PC-9 (cell line): ENCODE data around the gene ASIC3. TPM values are rescaled to one million over a fixed set of nuclear protein-coding genes. Genes with fewer than 3 reads are reported as not detected.
A peak's percentile ranks its signal among the peaks of the same experiment; 100 is the strongest.

Experiments used
- BruUV-seq: library from RNA; stranded (reverse); fragments of 400-500 nt; replicated peaks from 2 replicates; lab custom pipeline; 2021; lab: Mats Ljungman, UMichigan
- CTCF ChIA-PET: fragments of 300-600 bp; sonication (Branson Sonifier 250); formaldehyde crosslinking; loops from one replicate; lab custom pipeline; 2022; ENCODE audit warnings: antibody characterized with exemption; lab: Charles Lee
- POLR2A ChIA-PET: fragments of 300-600 bp; sonication (Branson Sonifier 250); formaldehyde crosslinking; loops from one replicate; lab custom pipeline; 2022; ENCODE audit warnings: antibody characterized with exemption; ENCODE audit not compliant: unreplicated experiment; lab: Charles Lee
- DNase-seq, 2 experiments: peaks; one replicate each; pipeline versions ENCODE4 v3.0.0 to v3.0.0-alpha.2; 2015 to 2022; ENCODE audit warnings: mixed read lengths in 1 of 2
- H2AFZ ChIP-seq: fragments of 200-600 bp; sonication (generic); 2 replicates; pipeline ENCODE4 v1.8.1; 2017; ENCODE audit warnings: antibody characterized with exemption
- H3F3A ChIP-seq: fragments of 200-600 bp; sonication (generic); 2 replicates; pipeline ENCODE4 v1.8.1; 2017; ENCODE audit warnings: antibody characterized with exemption, mild to moderate bottlenecking, low read depth; ENCODE audit not compliant: insufficient read depth
- H3K27ac ChIP-seq: fragments of 200-600 bp; sonication (generic); 2 replicates; pipeline ENCODE4 v1.6.1; 2016; ENCODE audit warnings: mixed run types
- H3K27me3 ChIP-seq: fragments of 200-600 bp; sonication (generic); 2 replicates; pipeline ENCODE4 v1.6.1; 2016; ENCODE audit warnings: low read depth, mixed run types; ENCODE audit not compliant: insufficient read depth
- H3K36me3 ChIP-seq: fragments of 200-600 bp; sonication (generic); 2 replicates; pipeline ENCODE4 v1.6.1; 2016; ENCODE audit warnings: low read depth, mixed run types
- H3K4me1 ChIP-seq: fragments of 200-600 bp; sonication (generic); replicated peaks from 2 replicates; pipeline ENCODE4 v1.6.1; 2016; ENCODE audit warnings: mixed run types; ENCODE audit not compliant: insufficient read depth
- H3K4me2 ChIP-seq: fragments of 200-600 bp; sonication (generic); 2 replicates; pipeline ENCODE4 v1.6.1; 2017; ENCODE audit warnings: mixed run types
- H3K4me3 ChIP-seq: fragments of 200-600 bp; sonication (generic); 2 replicates; pipeline ENCODE4 v1.6.1; 2016; ENCODE audit warnings: mixed run types
- H3K79me2 ChIP-seq: fragments of 200-600 bp; sonication (generic); 2 replicates; pipeline ENCODE4 v1.6.1; 2017; ENCODE audit warnings: low read depth, mixed run types
- H3K9me2 ChIP-seq: fragments of 200-600 bp; sonication (generic); 2 replicates; pipeline ENCODE4 v1.8.1; 2017; ENCODE audit warnings: mild to moderate bottlenecking; ENCODE audit not compliant: insufficient read depth
- H3K9me3 ChIP-seq: fragments of 200-600 bp; sonication (generic); 2 replicates; pipeline ENCODE4 v1.8.1; 2016; ENCODE audit warnings: low read depth; ENCODE audit not compliant: insufficient read depth
- H4K20me1 ChIP-seq: fragments of 200-600 bp; sonication (generic); 2 replicates; pipeline ENCODE4 v1.8.1; 2017; ENCODE audit not compliant: insufficient read depth
- EZH2 ChIP-seq: fragments of 200-600 bp; sonication (generic); IDR thresholded peaks from 2 replicates; pipeline ENCODE4 v1.8.0; 2017; ENCODE audit warnings: antibody characterized with exemption, low read depth
- intact Hi-C: fragments of 100-400 bp; cut with micrococcal nuclease; formaldehyde crosslinking; loops from one replicate; pipeline ENCODE4 v1.10.0; 2022; ENCODE audit not compliant: unreplicated experiment
- total RNA-seq: library from RNA; stranded (reverse); gene quantifications from 2 replicates; pipeline ENCODE4 v1.2.3, GENCODE V29; 2021
- TF ChIP-seq, protein P1 (sequence below): fragments of 200-600 bp; sonication (generic); conservative IDR thresholded peaks from 2 replicates; pipeline ENCODE4 v1.6.1; 2017; ENCODE audit warnings: mixed run types, antibody characterized with exemption, mild to moderate bottlenecking, moderate library complexity

The ASIC3 gene
- total RNA-seq, 1 experiment from 2014 or later = 10.5 TPM

DNA sequence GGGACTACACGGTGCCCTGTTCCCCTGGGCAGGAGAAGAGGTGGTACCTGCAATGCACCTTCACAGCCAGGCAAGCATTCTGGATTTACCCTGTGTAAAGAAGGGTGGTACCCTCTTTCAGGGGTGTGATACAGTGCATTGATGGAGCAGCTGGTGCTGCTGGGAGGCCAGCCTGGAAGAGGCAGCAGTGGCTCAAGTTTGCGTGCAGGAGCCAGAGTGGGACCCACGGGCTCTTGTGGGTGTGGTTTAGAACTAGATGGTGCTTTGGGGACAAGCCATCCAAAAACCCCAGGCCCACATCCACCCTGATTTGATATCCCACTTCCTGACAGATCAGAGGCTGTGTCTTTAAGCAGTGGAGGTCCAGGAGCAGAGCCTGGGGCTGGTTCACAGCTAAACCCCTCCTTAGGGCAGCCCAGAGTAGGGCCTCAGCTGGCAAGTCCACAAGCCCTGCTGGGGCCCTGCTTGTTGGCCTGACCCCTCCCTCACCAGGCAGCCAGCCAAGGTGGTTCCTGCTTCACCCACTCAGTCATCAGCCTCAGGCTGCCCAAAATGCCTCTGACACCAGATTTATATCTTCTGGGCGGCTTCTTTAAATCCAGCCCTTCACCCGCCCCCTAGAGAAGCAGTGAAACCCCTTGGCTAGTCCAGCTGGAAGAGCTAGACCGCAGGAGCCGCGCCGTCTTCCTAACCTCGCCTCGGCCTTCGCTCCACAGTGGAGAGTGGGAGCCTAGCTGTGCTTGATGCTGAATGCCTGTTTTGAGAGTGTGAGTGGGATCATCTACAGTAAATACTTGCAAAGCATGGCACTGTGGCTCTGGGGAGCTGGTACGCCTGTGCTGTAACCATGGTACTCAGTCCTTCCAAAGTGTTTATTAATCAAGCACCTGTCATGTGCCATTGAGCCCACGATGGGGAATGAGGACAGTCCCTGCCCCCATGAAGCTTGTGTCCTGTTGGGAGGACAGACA, 1.4 kb upstream of the ASIC3 start:
- no peaks in the 10 kb centered on the region for H3K9me3 ChIP-seq
- no peaks in the 10 kb centered on the region for H4K20me1 ChIP-seq
- no peak overlapping the region for H3K4me3 ChIP-seq
- intact Hi-C loops = no loop called here
- no peaks in the 10 kb centered on the region for H3K36me3 ChIP-seq
- H3K79me2 ChIP-seq = no peaks in the 10 kb centered on the region
- no TSS peak for BruUV-seq
- H3K27ac ChIP-seq = no peak overlapping the region
- H3K27me3 ChIP-seq = no peaks in the 10 kb centered on the region
- no peak overlapping the region for H2AFZ ChIP-seq
- peak overlapping the region; percentile 40 for H3K4me2 ChIP-seq
- no peaks in the 10 kb centered on the region for H3K9me2 ChIP-seq
- TF ChIP-seq EZH2 = no peak
- TF ChIP-seq, protein P1, sequence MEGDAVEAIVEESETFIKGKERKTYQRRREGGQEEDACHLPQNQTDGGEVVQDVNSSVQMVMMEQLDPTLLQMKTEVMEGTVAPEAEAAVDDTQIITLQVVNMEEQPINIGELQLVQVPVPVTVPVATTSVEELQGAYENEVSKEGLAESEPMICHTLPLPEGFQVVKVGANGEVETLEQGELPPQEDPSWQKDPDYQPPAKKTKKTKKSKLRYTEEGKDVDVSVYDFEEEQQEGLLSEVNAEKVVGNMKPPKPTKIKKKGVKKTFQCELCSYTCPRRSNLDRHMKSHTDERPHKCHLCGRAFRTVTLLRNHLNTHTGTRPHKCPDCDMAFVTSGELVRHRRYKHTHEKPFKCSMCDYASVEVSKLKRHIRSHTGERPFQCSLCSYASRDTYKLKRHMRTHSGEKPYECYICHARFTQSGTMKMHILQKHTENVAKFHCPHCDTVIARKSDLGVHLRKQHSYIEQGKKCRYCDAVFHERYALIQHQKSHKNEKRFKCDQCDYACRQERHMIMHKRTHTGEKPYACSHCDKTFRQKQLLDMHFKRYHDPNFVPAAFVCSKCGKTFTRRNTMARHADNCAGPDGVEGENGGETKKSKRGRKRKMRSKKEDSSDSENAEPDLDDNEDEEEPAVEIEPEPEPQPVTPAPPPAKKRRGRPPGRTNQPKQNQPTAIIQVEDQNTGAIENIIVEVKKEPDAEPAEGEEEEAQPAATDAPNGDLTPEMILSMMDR = no peak
- H3F3A ChIP-seq = peaks cover 14% of the 10 kb centered on the region; the same call in 1 of the 2 replicates
- ChIA-PET POLR2A (interaction anchor here (1.1 kb wide), 1 partner anchor 18 kb away, joined by 9 read pairs; the partner anchor contains the start of gene ABCB8), CTCF (interaction anchor here (0.6 kb wide), 1 partner anchor 310 kb away, joined by 6 read pairs; no protein-coding TSS in a partner anchor)
- DNase-seq = peak; percentile 78 to 93
- H3K4me1 ChIP-seq = peaks cover 18% of the 10 kb centered on the region

DNA sequence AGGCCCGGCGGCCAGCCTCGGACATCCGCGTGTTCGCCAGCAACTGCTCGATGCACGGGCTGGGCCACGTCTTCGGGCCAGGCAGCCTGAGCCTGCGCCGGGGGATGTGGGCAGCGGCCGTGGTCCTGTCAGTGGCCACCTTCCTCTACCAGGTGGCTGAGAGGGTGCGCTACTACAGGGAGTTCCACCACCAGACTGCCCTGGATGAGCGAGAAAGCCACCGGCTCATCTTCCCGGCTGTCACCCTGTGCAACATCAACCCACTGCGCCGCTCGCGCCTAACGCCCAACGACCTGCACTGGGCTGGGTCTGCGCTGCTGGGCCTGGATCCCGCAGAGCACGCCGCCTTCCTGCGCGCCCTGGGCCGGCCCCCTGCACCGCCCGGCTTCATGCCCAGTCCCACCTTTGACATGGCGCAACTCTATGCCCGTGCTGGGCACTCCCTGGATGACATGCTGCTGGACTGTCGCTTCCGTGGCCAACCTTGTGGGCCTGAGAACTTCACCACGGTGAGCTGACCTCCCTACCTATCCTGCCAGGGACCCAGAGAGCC, 656 bp downstream of the ASIC3 start:
- Histone ChIP-seq H3K9me2 (no peaks in the 10 kb centered on the region), H3K4me2 (no peak overlapping the region), H3K79me2 (no peaks in the 10 kb centered on the region), H3K4me1 (peaks cover 18% of the 10 kb centered on the region), H4K20me1 (no peaks in the 10 kb centered on the region), H3K4me3 (no peak overlapping the region), H3K27ac (no peak overlapping the region), H3K27me3 (no peaks in the 10 kb centered on the region), H2AFZ (no peak overlapping the region), H3K36me3 (no peaks in the 10 kb centered on the region), H3F3A (peaks cover 18% of the 10 kb centered on the region; the same call in 1 of the 2 replicates), H3K9me3 (no peaks in the 10 kb centered on the region)
- DNase-seq = no peak
- BruUV-seq = no TSS peak
- ChIA-PET POLR2A (no interaction called here), CTCF (interaction anchor here (0.7 kb wide), 1 partner anchor 309 kb away, joined by 17 read pairs; no protein-coding TSS in a partner anchor)
- intact Hi-C loops = no loop called here
- TF ChIP-seq, protein P1 = no peak
- no peak for TF ChIP-seq EZH2

DNA sequence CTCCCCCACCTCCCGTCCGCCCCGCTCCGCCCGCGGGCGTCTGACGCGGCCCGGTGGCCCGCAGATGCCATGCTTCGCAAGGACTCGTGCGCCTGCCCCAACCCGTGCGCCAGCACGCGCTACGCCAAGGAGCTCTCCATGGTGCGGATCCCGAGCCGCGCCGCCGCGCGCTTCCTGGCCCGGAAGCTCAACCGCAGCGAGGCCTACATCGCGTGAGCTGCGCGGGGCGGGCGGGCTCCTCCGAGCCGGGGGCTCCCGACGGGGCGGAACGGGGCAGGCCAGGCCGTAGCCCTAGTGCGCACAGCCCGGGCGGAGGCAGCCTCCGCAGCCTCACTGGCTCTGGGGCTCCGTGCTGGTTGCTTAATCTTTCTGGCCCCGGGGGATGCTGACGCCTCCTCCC, 2.8 kb downstream of the ASIC3 start:
- no peak for DNase-seq
- peaks cover 18% of the 10 kb centered on the region for H3K4me1 ChIP-seq
- ChIA-PET POLR2A (no interaction called here), CTCF (no interaction called here)
- no peaks in the 10 kb centered on the region for H3K9me2 ChIP-seq
- no peak overlapping the region for H3K27ac ChIP-seq
- no peaks in the 10 kb centered on the region for H4K20me1 ChIP-seq
- H3K4me2 ChIP-seq = no peak overlapping the region
- H3K79me2 ChIP-seq = no peaks in the 10 kb centered on the region
- no TSS peak for BruUV-seq
- no peak overlapping the region for H3K4me3 ChIP-seq
- no peak for TF ChIP-seq EZH2
- TF ChIP-seq, protein P1 = no peak
- H3F3A ChIP-seq = peaks cover 26% of the 10 kb centered on the region; the same call in 1 of the 2 replicates
- H2AFZ ChIP-seq = no peak overlapping the region
- H3K27me3 ChIP-seq = no peaks in the 10 kb centered on the region
- H3K36me3 ChIP-seq = no peaks in the 10 kb centered on the region
- no peaks in the 10 kb centered on the region for H3K9me3 ChIP-seq
- intact Hi-C loops = no loop called here
